ENCODE measurements around the gene OTOF.

OTOF gene

GRCh38 chr2:26485099-26485498, 7.2 kb upstream of the OTOF start:
- H3K36me3 ChIP-seq (ENCODE audit: control insufficient read depth, insufficient read depth, low read length): no peaks in the 10 kb centered on the region
- no peaks in the 10 kb centered on the region for H3K9me3 ChIP-seq (ENCODE audit: control insufficient read depth, insufficient read depth, low read length)
- no peaks in the 10 kb centered on the region for H3K4me1 ChIP-seq (ENCODE audit: control insufficient read depth, insufficient read depth, low read length)
- H3K27me3 ChIP-seq (ENCODE audit: control insufficient read depth, insufficient read depth, low read length): no peaks in the 10 kb centered on the region
- H3K4me3 ChIP-seq (ENCODE audit: low read depth, low read length): no peak overlapping the region
- H3K9ac ChIP-seq (ENCODE audit: low read depth, low read length): no peak overlapping the region

- Histone ChIP-seq H3K27me3 (ENCODE audit: control insufficient read depth, insufficient read depth, low read length) (no peaks in the 10 kb centered on the region), H3K4me1 (ENCODE audit: control insufficient read depth, insufficient read depth, low read length) (no peaks in the 10 kb centered on the region), H3K9me3 (ENCODE audit: control insufficient read depth, insufficient read depth, low read length) (no peaks in the 10 kb centered on the region), H3K36me3 (ENCODE audit: control insufficient read depth, insufficient read depth, low read length) (no peaks in the 10 kb centered on the region), H3K9ac (ENCODE audit: low read depth, low read length) (no peak overlapping the region), H3K4me3 (ENCODE audit: low read depth, low read length) (no peak overlapping the region)
Observed at GRCh38 chr2:26484579-26484978, 6.7 kb upstream of the OTOF start.

- Histone ChIP-seq H3K9me3 (ENCODE audit: control insufficient read depth, insufficient read depth, low read length) (no peaks in the 10 kb centered on the region), H3K36me3 (ENCODE audit: control insufficient read depth, insufficient read depth, low read length) (no peaks in the 10 kb centered on the region), H3K27me3 (ENCODE audit: control insufficient read depth, insufficient read depth, low read length) (no peaks in the 10 kb centered on the region), H3K9ac (ENCODE audit: low read depth, low read length) (no peak overlapping the region), H3K4me3 (ENCODE audit: low read depth, low read length) (no peak overlapping the region), H3K4me1 (ENCODE audit: control insufficient read depth, insufficient read depth, low read length) (no peaks in the 10 kb centered on the region)
Observed at GRCh38 chr2:26483957-26484565, 6.1 kb upstream of the OTOF start.

GRCh38 chr2:26483516-26483915, 5.6 kb upstream of the OTOF start:
- Histone ChIP-seq H3K36me3 (ENCODE audit: control insufficient read depth, insufficient read depth, low read length) (no peaks in the 10 kb centered on the region), H3K9me3 (ENCODE audit: control insufficient read depth, insufficient read depth, low read length) (no peaks in the 10 kb centered on the region)

GRCh38 chr2:26483027-26483326, 5.1 kb upstream of the OTOF start:
- no peaks in the 10 kb centered on the region for H3K9me3 ChIP-seq (ENCODE audit: control insufficient read depth, insufficient read depth, low read length)
- no peaks in the 10 kb centered on the region for H3K27me3 ChIP-seq (ENCODE audit: control insufficient read depth, insufficient read depth, low read length)
- no peaks in the 10 kb centered on the region for H3K36me3 ChIP-seq (ENCODE audit: control insufficient read depth, insufficient read depth, low read length)
- no peak overlapping the region for H3K4me3 ChIP-seq (ENCODE audit: low read depth, low read length)
- H3K9ac ChIP-seq (ENCODE audit: low read depth, low read length): no peak overlapping the region
- no peaks in the 10 kb centered on the region for H3K4me1 ChIP-seq (ENCODE audit: control insufficient read depth, insufficient read depth, low read length)

More at GRCh38 chr2:26483516-26483915, 5.6 kb upstream of the OTOF start:
- H3K9ac ChIP-seq (ENCODE audit: low read depth, low read length): no peak overlapping the region
- no peak overlapping the region for H3K4me3 ChIP-seq (ENCODE audit: low read depth, low read length)
- no peaks in the 10 kb centered on the region for H3K4me1 ChIP-seq (ENCODE audit: control insufficient read depth, insufficient read depth, low read length)
- H3K27me3 ChIP-seq (ENCODE audit: control insufficient read depth, insufficient read depth, low read length): no peaks in the 10 kb centered on the region

- Histone ChIP-seq H3K27me3 (ENCODE audit: control insufficient read depth, insufficient read depth, low read length) (no peaks in the 10 kb centered on the region), H3K4me3 (ENCODE audit: low read depth, low read length) (no peak overlapping the region), H3K9ac (ENCODE audit: low read depth, low read length) (no peak overlapping the region), H3K9me3 (ENCODE audit: control insufficient read depth, insufficient read depth, low read length) (no peaks in the 10 kb centered on the region), H3K36me3 (ENCODE audit: control insufficient read depth, insufficient read depth, low read length) (no peaks in the 10 kb centered on the region), H3K4me1 (ENCODE audit: control insufficient read depth, insufficient read depth, low read length) (peaks cover 2% of the 10 kb centered on the region)
Observed at GRCh38 chr2:26482211-26483026, 4.5 kb upstream of the OTOF start.

- Histone ChIP-seq H3K9ac (ENCODE audit: low read depth, low read length) (no peak overlapping the region), H3K27me3 (ENCODE audit: control insufficient read depth, insufficient read depth, low read length) (no peaks in the 10 kb centered on the region), H3K4me3 (ENCODE audit: low read depth, low read length) (no peak overlapping the region), H3K9me3 (ENCODE audit: control insufficient read depth, insufficient read depth, low read length) (no peaks in the 10 kb centered on the region), H3K4me1 (ENCODE audit: control insufficient read depth, insufficient read depth, low read length) (peaks cover 2% of the 10 kb centered on the region), H3K36me3 (ENCODE audit: control insufficient read depth, insufficient read depth, low read length) (no peaks in the 10 kb centered on the region)
Observed at GRCh38 chr2:26481706-26482105, 3.8 kb upstream of the OTOF start.

GRCh38 chr2:26480566-26481423, 2.9 kb upstream of the OTOF start:
- no peak overlapping the region for H3K9ac ChIP-seq (ENCODE audit: low read depth, low read length)
- H3K4me1 ChIP-seq (ENCODE audit: control insufficient read depth, insufficient read depth, low read length): peaks cover 2% of the 10 kb centered on the region
- H3K9me3 ChIP-seq (ENCODE audit: control insufficient read depth, insufficient read depth, low read length): no peaks in the 10 kb centered on the region
- H3K27me3 ChIP-seq (ENCODE audit: control insufficient read depth, insufficient read depth, low read length): no peaks in the 10 kb centered on the region
- H3K36me3 ChIP-seq (ENCODE audit: control insufficient read depth, insufficient read depth, low read length): no peaks in the 10 kb centered on the region
- H3K4me3 ChIP-seq (ENCODE audit: low read depth, low read length): no peak overlapping the region

GRCh38 chr2:26479789-26480565, 2.1 kb upstream of the OTOF start:
- H3K4me1 ChIP-seq (ENCODE audit: control insufficient read depth, insufficient read depth, low read length): peaks cover 2% of the 10 kb centered on the region
- H3K9me3 ChIP-seq (ENCODE audit: control insufficient read depth, insufficient read depth, low read length): no peaks in the 10 kb centered on the region
- no peak overlapping the region for H3K9ac ChIP-seq (ENCODE audit: low read depth, low read length)
- H3K27me3 ChIP-seq (ENCODE audit: control insufficient read depth, insufficient read depth, low read length): no peaks in the 10 kb centered on the region
- H3K4me3 ChIP-seq (ENCODE audit: low read depth, low read length): no peak overlapping the region
- H3K36me3 ChIP-seq (ENCODE audit: control insufficient read depth, insufficient read depth, low read length): no peaks in the 10 kb centered on the region

GRCh38 chr2:26479131-26479788, 1.3 kb upstream of the OTOF start:
- H3K4me3 ChIP-seq (ENCODE audit: low read depth, low read length): no peak overlapping the region
- H3K36me3 ChIP-seq (ENCODE audit: control insufficient read depth, insufficient read depth, low read length): no peaks in the 10 kb centered on the region
- H3K4me1 ChIP-seq (ENCODE audit: control insufficient read depth, insufficient read depth, low read length): peaks cover 2% of the 10 kb centered on the region
- no peaks in the 10 kb centered on the region for H3K27me3 ChIP-seq (ENCODE audit: control insufficient read depth, insufficient read depth, low read length)
- no peak overlapping the region for H3K9ac ChIP-seq (ENCODE audit: low read depth, low read length)
- no peaks in the 10 kb centered on the region for H3K9me3 ChIP-seq (ENCODE audit: control insufficient read depth, insufficient read depth, low read length)

GRCh38 chr2:26478366-26478765, 442 bp upstream of the OTOF start:
- H3K4me1 ChIP-seq (ENCODE audit: control insufficient read depth, insufficient read depth, low read length): peaks cover 2% of the 10 kb centered on the region
- no peaks in the 10 kb centered on the region for H3K36me3 ChIP-seq (ENCODE audit: control insufficient read depth, insufficient read depth, low read length)
- H3K9ac ChIP-seq (ENCODE audit: low read depth, low read length): no peak overlapping the region
- no peaks in the 10 kb centered on the region for H3K9me3 ChIP-seq (ENCODE audit: control insufficient read depth, insufficient read depth, low read length)
- H3K4me3 ChIP-seq (ENCODE audit: low read depth, low read length): no peak overlapping the region
- no peaks in the 10 kb centered on the region for H3K27me3 ChIP-seq (ENCODE audit: control insufficient read depth, insufficient read depth, low read length)

Data from iPS-15b (cell line).